Upper lobe of left lung (tissue), 4 donors: ENCODE measurements around the gene RASAL1.

Source experiments
- CTCF ChIP-seq, 6 experiments: fragments of 450-650 bp in 4 of 6; fragments of 200-600 bp in 2 of 6; sonication (generic) in 2 of 6; IDR thresholded peaks; one replicate each; pipeline ENCODE4 v1.5.1; 2016 to 2019; ENCODE audit warnings: antibody characterized with exemption in 6 of 6
- EP300 ChIP-seq, 4 donors: sonication (generic); formaldehyde crosslinking; IDR thresholded peaks; one replicate each; pipeline ENCODE4 v1.5.1; 2017; ENCODE audit warnings: antibody characterized with exemption in 4 of 4, control low read depth in 2 of 4
- POLR2A ChIP-seq, 4 donors: fragments of 450-650 bp; IDR thresholded peaks; one replicate each; pipeline ENCODE4 v1.5.1; 2016 to 2017; ENCODE audit warnings: antibody characterized with exemption in 4 of 4, mild to moderate bottlenecking in 2 of 4

GRCh38 chr12:113140706-113141105, 5.1 kb upstream of the RASAL1 start:
- TF ChIP-seq POLR2A (IDR thresholded peaks at IDR 0.05) (no peak), EP300 (IDR thresholded peaks at IDR 0.05) (no peak), CTCF (IDR thresholded peaks at IDR 0.05) (no peak)
